Mammary epithelial cell (primary cell): ENCODE results near the gene SMAD7.

Source experiments
- EZH2 ChIP-seq: IDR thresholded peaks from 2 replicates; pipeline ENCODE4 v1.6.1; 2012; ENCODE audit warnings: low read length, inconsistent platforms, borderline replicate concordance
- TF ChIP-seq, protein P1 (sequence below), 2 donors: IDR thresholded peaks in 1 of 2; conservative IDR thresholded peaks in 1 of 2; 2 replicates each; pipeline ENCODE4 v1.5.1; 2011 to 2012; ENCODE audit warnings: inconsistent platforms in 2 of 2, low read length in 2 of 2, mild to moderate bottlenecking in 2 of 2, control low read depth in 1 of 2, low read depth in 1 of 2; ENCODE audit not compliant: insufficient read depth in 1 of 2; ENCODE audit errors: extremely low read depth in 1 of 2

DNA sequence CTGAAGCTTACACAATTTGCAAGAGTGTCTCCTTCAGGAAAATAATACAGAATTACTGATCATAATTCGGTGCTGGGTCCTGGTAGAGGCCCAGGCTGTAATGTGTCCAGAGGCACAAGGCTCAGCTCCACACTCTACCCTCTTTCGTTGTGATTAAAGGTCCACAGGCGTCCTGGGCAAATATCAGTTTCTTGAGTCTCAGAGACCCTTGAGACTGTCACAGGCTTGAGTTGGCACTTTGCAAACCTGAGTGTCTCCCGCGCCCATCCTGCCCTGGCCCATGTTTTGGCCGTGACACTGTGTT is 46.9 kb upstream of the SMAD7 start:
- TF ChIP-seq, protein P1, sequence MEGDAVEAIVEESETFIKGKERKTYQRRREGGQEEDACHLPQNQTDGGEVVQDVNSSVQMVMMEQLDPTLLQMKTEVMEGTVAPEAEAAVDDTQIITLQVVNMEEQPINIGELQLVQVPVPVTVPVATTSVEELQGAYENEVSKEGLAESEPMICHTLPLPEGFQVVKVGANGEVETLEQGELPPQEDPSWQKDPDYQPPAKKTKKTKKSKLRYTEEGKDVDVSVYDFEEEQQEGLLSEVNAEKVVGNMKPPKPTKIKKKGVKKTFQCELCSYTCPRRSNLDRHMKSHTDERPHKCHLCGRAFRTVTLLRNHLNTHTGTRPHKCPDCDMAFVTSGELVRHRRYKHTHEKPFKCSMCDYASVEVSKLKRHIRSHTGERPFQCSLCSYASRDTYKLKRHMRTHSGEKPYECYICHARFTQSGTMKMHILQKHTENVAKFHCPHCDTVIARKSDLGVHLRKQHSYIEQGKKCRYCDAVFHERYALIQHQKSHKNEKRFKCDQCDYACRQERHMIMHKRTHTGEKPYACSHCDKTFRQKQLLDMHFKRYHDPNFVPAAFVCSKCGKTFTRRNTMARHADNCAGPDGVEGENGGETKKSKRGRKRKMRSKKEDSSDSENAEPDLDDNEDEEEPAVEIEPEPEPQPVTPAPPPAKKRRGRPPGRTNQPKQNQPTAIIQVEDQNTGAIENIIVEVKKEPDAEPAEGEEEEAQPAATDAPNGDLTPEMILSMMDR (conservative IDR thresholded peaks at IDR 0.05 in 1 of 2, IDR thresholded peaks at IDR 0.05 in 1 of 2; ENCODE audit: extremely low read depth in 1 of 2, insufficient read depth in 1 of 2, low read depth in 1 of 2, low read length in 2 of 2): no peak
- no peak for TF ChIP-seq EZH2
